ENCODE data around the gene STKLD1. TPM values are rescaled to one million over a fixed set of nuclear protein-coding genes. Genes with fewer than 3 reads are reported as not detected.

STKLD1 gene
- polyA plus RNA-seq, 2 of the 4 experiments (the other 2 are of a cell fraction), result 1.1 to 1.2 TPM

DNA sequence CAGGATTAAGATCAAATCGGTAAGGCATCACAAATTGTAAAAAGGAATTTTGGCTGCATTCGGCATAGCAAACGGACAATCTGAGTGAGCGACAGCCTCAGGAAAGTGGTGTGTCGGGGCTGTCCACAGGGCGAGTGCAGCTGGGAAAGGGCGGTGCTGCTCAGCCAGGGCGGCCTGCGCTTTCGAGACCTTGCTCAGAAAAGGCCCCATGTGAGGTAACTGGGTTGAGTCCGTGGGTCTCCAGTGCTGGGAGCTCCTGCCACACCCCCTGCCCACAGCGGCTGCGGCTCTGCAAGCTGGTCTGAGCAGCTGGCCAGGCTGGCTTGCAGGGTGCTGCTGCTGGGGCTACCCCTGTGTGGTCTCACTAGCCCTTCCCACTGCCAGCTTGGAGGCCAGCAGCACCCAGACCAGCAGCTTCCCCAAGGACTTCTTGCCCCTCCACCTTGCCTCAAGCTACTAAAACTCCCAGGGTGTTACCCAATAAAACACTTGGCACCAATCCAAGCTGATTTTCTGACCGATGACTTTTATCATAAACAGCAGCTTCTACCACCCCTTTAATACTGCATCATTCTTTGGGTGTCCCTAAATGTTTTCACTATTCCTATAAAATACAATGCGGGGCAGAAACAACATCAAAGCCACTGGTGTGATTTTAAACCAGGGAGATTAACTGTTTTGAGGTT lies 13.7 kb upstream of the STKLD1 start:
- DNase-seq (ENCODE audit: low read depth in 1 of 2, low spot score in 1 of 2) (no peak), FAIRE-seq (no peak), ATAC-seq (no peak)
- Histone ChIP-seq H3K4me2 (no peak overlapping the region), H3K4me1 (peaks cover 5% of the 10 kb centered on the region; the same call in 1 of the 3 replicates), H3K9me3 (no peaks in the 10 kb centered on the region), H3K4me3 (no peak overlapping the region), H3K27ac (no peak overlapping the region)
- WGBS (ENCODE audit: missing lambda C conversion rate), result 91% methylated on average over 13 of the region's 15 CpGs
- ChIA-PET POLR2A (interaction anchor here (0.8 to 1.4 kb wide), 2 partner anchors 14 to 15 kb away, joined by 3 to 8 read pairs; partner anchors contain the start of genes MED22 and RPL7A), CTCF (interaction anchor here (0.6 to 2.2 kb wide), 9 partner anchors 8 to 215 kb away, joined by 3 to 9 read pairs (median 4); partner anchors contain the start of genes MED22 and RPL7A)
- no peak for TF ChIP-seq KDM1A (IDR thresholded peaks at IDR 0.05; ENCODE audit: low read depth)
- TF ChIP-seq, protein P1, sequence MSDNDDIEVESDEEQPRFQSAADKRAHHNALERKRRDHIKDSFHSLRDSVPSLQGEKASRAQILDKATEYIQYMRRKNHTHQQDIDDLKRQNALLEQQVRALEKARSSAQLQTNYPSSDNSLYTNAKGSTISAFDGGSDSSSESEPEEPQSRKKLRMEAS (IDR thresholded peaks at IDR 0.05), result no peak
- no peak for TF ChIP-seq FOSL2 (IDR thresholded peaks at IDR 0.05)
- TF ChIP-seq FOSL2 (CRISPR knock-in tag; IDR thresholded peaks at IDR 0.05), result no peak
- TF ChIP-seq FOXS1 (CRISPR knock-in tag; IDR thresholded peaks at IDR 0.05), result no peak
- TF ChIP-seq NFE2L2 (conservative IDR thresholded peaks at IDR 0.05; ENCODE audit: low read length), result no peak
- no peak for TF ChIP-seq PHF8 (IDR thresholded peaks at IDR 0.05; ENCODE audit: borderline replicate concordance, low read depth)
- TF ChIP-seq TP53 (CRISPR knock-in tag; IDR thresholded peaks at IDR 0.05), result no peak
- no peak for TF ChIP-seq ZC3H11A (IDR thresholded peaks at IDR 0.05)
- no peak for TF ChIP-seq SMC3 (IDR thresholded peaks at IDR 0.05)
- no peak for TF ChIP-seq JUN (IDR thresholded peaks at IDR 0.05)
- TF ChIP-seq FOSB (CRISPR knock-in tag; IDR thresholded peaks at IDR 0.05), result no peak
- TF ChIP-seq CHD4 (IDR thresholded peaks at IDR 0.05; ENCODE audit: borderline replicate concordance), result no peak
- TF ChIP-seq RCOR1 (IDR thresholded peaks at IDR 0.05; ENCODE audit: low read depth, low read length), result no peak
- TF ChIP-seq ZNF302 (CRISPR knock-in tag; IDR thresholded peaks at IDR 0.05), result no peak
- TF ChIP-seq CBX2 (IDR thresholded peaks at IDR 0.05; ENCODE audit: borderline replicate concordance, low read depth), result no peak
- TF ChIP-seq POLR2AphosphoS2 (conservative IDR thresholded peaks at IDR 0.05; ENCODE audit: low read length), result no peak
- no peak for TF ChIP-seq HOXA7 (CRISPR knock-in tag; IDR thresholded peaks at IDR 0.05)
- TF ChIP-seq POLR2A (IDR thresholded peaks at IDR 0.05; ENCODE audit: low read length), result no peak
- TF ChIP-seq, protein P2, sequence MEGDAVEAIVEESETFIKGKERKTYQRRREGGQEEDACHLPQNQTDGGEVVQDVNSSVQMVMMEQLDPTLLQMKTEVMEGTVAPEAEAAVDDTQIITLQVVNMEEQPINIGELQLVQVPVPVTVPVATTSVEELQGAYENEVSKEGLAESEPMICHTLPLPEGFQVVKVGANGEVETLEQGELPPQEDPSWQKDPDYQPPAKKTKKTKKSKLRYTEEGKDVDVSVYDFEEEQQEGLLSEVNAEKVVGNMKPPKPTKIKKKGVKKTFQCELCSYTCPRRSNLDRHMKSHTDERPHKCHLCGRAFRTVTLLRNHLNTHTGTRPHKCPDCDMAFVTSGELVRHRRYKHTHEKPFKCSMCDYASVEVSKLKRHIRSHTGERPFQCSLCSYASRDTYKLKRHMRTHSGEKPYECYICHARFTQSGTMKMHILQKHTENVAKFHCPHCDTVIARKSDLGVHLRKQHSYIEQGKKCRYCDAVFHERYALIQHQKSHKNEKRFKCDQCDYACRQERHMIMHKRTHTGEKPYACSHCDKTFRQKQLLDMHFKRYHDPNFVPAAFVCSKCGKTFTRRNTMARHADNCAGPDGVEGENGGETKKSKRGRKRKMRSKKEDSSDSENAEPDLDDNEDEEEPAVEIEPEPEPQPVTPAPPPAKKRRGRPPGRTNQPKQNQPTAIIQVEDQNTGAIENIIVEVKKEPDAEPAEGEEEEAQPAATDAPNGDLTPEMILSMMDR (IDR thresholded peaks at IDR 0.05), result no peak

DNA sequence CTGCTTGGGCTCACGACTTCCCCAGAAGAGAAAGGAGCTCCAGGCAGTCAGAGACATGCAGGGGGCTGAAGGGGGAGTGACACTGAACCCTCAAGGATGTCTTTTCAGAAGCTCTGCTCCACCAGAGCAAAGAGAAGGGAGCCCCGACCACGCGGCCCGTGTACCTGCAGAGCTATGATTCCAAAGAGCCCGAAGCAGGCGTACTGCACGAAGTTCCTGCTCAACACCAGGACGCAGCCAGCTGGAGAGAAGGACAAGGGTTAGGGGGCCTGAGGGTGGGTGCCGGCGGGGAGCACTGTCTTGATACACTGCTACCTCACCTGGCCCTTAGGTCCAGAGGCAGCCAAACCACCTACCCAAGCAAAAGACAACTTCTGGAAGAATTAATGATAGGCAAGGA lies 9.7 kb upstream of the STKLD1 start:
- DNase-seq (ENCODE audit: low read depth in 1 of 2, low spot score in 1 of 2) (no peak), FAIRE-seq (no peak), ATAC-seq (no peak)
- ChIA-PET CTCF (interaction anchor here (0.6 to 3.2 kb wide), 7 partner anchors 8 to 234 kb away, joined by 3 to 16 read pairs (median 5); no protein-coding TSS in a partner anchor), POLR2A (interaction anchor here (1.1 kb wide), 1 partner anchor 15 kb away, joined by 3 read pairs; no protein-coding TSS in a partner anchor)
- Histone ChIP-seq H3K9me3 (no peaks in the 10 kb centered on the region), H3K4me2 (no peak overlapping the region), H3K4me3 (no peak overlapping the region), H3K27ac (no peak overlapping the region), H3K4me1 (peaks cover 10% of the 10 kb centered on the region; the same call in 1 of the 3 replicates)
- TF ChIP-seq MYC (IDR thresholded peaks at IDR 0.05; ENCODE audit: borderline replicate concordance, low read length), result no peak
- TF ChIP-seq, protein P3, sequence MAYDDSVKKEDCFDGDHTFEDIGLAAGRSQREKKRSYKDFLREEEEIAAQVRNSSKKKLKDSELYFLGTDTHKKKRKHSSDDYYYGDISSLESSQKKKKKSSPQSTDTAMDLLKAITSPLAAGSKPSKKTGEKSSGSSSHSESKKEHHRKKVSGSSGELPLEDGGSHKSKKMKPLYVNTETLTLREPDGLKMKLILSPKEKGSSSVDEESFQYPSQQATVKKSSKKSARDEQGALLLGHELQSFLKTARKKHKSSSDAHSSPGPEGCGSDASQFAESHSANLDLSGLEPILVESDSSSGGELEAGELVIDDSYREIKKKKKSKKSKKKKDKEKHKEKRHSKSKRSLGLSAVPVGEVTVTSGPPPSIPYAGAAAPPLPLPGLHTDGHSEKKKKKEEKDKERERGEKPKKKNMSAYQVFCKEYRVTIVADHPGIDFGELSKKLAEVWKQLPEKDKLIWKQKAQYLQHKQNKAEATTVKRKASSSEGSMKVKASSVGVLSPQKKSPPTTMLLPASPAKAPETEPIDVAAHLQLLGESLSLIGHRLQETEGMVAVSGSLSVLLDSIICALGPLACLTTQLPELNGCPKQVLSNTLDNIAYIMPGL (CRISPR knock-in tag; IDR thresholded peaks at IDR 0.05; ENCODE audit: borderline replicate concordance), result no peak
- TF ChIP-seq RAD21 (conservative IDR thresholded peaks at IDR 0.05 in 1 of 2, IDR thresholded peaks at IDR 0.05 in 1 of 2), result no peak
- TF ChIP-seq EHF (CRISPR knock-in tag; IDR thresholded peaks at IDR 0.05), result no peak
- WGBS (ENCODE audit: missing lambda C conversion rate), result 96% methylated on average over 5 of the region's 11 CpGs

Data from A549 (cell line).